Right lung (tissue), 5 donors: ENCODE measurements around the gene MTFP1. TPM values are rescaled to one million over a fixed set of nuclear protein-coding genes. Genes with fewer than 3 reads are reported as not detected.
"Not testable (repeated sequence)": the region's sequence is repeated elsewhere in the genome, so short reads cannot be mapped to it uniquely, and the experiment has no call there.

Source experiments
- DNase-seq, 2 donors: peaks; one replicate each; pipeline ENCODE4 v3.0.0-alpha.2; 2013
- polyA plus RNA-seq, 5 donors: library from polyadenylated mRNA; unstranded; fragments of 120-200 nt; gene quantifications; one replicate each; pipeline versions ENCODE4 v1.2.1 to v1.2.3, GENCODE V29; 2013; ENCODE audit warnings: inconsistent platforms in 1 of 5, low replicate concordance in 1 of 5; ENCODE audit not compliant: insufficient read length in 5 of 5, insufficient read depth in 1 of 5

The MTFP1 gene
- polyA plus RNA-seq, 5 donors: 3.8 to 10.7 (median 6.7) TPM

GRCh38 chr22:30400159-30400558 is 25.4 kb upstream of the MTFP1 start:
- no peak for DNase-seq

DNA sequence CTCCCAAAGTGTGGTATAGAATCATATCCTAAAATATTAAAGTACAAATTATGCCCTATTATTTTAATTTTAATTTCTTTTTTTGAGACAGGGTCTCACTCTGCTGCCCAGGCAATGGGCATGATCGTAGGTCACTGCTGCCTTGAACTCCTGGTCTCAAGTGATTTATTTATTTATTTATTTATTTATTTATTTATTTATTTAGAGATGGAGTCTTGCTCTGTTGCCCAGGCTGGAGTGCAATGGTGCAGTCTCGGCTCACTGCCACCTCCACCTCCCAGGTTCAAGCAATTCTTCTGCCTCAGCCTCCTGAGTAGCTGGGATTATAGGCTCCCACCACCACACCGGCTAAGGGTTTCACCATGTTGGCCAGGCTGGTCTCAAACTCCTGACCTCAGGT is 24.5 kb upstream of the MTFP1 start:
- DNase-seq: not testable (repeated sequence)

DNA sequence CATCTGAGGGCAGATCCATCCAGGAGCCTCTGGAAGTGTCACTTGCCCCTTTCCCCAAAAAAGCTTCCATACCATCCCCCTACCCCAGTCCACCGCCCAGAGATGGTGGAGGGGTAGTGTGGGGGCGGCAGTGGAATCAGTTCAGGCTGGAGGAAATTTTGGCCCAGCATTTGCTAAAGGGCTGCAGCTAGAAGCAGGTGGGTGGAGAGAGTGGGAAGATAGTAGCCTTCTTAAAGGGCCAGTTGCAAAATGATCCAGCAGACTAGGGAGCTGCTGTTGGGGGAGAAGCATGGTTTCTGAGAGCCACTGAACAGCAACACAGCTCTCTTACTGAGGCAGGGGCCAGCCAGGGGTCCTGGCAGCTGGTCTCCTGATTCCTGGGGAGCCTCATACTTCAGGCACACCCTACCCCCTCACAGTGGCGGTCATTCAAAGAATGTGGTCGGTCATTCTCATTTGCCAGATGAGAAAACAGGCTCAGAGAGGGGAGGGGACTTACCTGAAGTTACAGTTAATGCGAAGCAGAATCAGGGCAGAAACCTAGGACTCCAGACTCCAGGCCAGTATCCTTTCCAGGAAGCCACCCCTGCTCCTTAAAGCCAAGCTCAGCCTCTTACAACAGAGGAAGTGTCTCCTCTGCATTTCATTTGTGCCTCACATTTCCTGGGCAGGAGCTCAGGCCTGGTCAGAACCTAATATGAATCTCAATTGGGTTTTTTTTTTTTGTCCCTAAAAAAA is 23.4 kb upstream of the MTFP1 start:
- DNase-seq: no peak

DNA sequence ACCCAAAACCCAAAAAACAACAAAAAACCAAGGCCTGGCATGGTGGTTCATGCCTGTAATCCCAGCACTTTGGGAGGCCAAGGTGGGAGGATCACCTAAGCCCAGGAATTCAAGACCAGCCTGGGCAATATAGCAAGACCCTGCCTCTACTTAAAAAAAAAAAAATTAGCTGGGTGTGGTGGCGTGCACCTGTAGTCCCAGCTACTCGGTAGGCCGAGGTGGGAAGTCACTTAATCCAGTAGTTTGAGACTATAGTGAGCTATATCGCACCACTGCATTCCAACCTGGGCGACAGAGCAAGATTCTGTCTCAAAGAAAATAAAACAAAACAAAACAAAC is 22.8 kb upstream of the MTFP1 start:
- not testable (repeated sequence) for DNase-seq

- no peak for DNase-seq
Measured at GRCh38 chr22:30404307-30404706, 21.3 kb upstream of the MTFP1 start.

DNA sequence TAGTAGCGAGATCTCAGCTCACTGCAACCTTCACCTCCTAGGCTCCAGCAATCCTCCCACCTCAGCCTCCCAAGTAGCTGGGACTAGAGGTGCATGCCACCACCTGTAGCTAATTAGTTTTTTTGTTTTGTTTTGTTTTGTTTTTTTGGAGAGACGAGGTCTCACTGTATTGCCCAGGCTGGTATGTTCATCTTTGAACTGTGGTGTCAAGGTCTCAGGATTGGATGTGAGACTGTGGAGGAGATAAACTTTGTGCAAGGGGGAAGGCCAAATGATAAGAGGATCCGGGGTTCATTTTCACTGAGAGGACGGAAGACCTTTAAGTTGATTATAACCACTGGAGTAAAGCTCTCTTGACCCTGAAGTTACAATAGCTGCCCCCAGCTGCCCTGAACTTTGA is 19.8 kb upstream of the MTFP1 start:
- DNase-seq: no peak

DNA sequence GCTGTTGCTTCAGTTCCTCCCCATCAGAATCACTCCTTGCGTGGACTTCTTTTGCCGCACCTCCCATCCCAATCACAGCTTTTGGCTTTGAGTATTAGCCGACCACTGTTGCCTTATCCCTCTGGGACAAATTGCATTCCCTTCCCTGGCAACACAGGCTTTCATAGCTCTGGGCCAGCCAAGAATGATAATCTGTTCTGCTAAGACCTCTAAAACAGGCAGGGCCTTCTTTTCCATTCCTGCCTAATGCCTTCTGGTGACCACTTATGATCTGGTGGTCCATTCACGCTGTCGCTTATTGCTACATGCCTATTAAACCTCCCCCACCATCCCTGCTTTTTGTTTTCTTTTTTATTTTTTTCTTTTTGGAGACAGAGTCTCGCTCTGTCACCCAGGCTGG is 19.2 kb upstream of the MTFP1 start:
- no peak for DNase-seq

DNA sequence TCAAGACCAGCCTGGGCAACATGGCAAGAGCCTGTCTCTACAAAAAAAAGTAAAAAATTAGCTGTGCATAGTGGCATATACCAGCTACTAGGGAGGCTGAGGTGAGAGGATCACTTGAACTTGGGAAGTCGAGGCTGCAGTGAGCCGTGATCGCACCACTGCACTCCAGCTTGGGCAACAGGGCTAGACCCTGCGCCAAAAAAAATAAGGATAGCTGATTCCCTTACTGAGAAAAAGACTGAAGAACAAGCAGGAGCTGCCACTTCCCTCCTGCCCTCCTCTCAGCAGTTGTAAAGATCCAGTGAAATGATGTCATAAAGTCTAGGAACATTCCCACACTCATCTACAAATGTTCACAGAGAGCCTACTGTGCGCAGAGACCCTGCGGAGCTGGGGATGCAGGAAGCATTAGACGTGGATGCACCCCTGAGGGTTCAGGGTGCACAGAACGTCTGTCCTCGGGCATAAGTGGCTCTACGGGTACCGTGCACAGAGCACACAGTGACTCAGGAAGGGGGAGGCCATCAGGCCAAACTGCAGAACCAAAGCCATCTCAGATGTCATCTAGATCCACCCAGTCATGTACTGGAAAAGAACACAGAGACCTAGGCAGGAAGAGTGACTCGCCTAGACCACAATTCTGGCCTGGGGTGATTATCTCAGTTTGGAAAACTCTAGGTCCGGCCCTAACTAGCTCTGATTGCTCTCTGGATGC is 17.0 kb upstream of the MTFP1 start:
- no peak for DNase-seq

DNA sequence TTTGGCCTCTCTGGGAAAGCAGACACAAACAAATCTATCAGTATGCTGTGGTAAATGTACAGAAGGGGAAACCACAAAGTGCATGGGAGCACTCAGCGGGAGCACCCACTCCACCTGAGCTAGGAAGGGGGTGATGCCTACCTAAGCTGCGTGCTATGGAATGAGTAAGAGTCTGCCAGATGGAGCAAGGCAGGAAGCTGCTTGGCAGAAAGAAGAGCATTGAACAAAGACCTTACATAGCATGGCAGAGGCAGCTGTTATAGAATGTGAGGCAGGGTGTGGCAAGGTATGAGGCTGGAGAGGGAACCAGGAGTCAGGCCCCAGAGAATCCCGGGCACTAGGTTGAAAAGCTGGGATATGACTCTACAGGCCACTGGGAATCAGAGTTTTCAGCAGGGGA is 13.8 kb upstream of the MTFP1 start:
- no peak for DNase-seq

DNA sequence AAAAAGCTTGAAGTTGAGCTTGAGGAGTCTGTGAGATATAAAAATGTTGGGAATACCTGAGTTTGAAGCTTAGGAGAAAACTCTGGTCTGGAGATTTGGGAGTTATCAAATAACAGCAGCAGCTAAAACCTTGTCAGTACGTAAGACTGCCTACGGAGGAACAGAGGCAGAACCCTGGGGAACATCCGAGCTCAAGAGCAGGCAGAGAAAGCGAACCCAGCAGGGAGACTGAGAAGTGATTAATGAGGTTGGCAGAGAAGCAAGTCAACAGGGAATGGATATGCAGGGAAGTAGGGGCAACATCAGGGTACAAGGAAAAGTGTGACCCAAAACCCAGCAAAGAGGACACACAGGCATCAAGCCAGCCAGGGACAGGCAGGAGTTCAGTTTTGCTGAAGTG is 12.6 kb upstream of the MTFP1 start:
- no peak for DNase-seq

- no peak for DNase-seq
Measured at GRCh38 chr22:30413745-30414524, 11.6 kb upstream of the MTFP1 start.

- DNase-seq: no peak
Measured at GRCh38 chr22:30414525-30415047, 11.0 kb upstream of the MTFP1 start.

- no peak for DNase-seq
Measured at GRCh38 chr22:30416403-30416802, 9.2 kb upstream of the MTFP1 start.

- no peak for DNase-seq
Measured at GRCh38 chr22:30416837-30417236, 8.7 kb upstream of the MTFP1 start.

DNA sequence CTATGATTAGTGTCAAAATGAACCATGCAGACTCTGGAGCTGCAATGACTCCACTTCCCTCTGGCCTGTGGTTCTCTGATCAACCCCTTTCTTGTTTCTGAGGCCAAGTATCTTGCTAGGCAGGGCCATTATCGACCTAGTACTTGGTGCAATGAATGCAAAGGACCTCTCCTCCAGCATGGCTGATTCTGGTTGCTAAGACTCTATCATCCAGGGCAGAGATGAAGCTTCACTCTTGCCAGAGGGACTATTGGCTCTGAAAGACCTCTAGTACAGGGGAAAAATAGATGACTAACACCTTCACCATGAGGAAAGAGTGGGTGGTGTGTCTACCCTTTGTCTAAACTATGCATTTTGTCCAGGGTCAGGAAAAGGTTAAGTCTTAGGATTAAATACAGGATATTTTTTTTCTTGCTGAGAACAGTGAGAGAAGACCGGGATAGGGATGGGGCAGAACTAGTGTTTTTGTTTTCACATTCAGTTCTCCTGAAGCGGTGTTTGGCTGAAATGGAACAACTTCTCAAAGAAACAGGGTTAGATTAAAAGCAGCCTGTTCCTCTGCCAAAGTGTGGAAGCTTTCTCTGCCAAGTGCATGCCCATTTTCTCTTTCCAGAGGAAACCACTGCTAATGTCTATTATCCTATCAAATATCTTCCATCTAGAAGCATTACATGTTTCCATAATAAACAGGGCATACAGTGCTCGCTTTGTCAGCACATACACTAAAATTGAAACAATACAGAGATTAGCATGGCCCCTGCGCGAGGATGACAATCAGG is 5.0 kb upstream of the MTFP1 start:
- DNase-seq: no peak

DNA sequence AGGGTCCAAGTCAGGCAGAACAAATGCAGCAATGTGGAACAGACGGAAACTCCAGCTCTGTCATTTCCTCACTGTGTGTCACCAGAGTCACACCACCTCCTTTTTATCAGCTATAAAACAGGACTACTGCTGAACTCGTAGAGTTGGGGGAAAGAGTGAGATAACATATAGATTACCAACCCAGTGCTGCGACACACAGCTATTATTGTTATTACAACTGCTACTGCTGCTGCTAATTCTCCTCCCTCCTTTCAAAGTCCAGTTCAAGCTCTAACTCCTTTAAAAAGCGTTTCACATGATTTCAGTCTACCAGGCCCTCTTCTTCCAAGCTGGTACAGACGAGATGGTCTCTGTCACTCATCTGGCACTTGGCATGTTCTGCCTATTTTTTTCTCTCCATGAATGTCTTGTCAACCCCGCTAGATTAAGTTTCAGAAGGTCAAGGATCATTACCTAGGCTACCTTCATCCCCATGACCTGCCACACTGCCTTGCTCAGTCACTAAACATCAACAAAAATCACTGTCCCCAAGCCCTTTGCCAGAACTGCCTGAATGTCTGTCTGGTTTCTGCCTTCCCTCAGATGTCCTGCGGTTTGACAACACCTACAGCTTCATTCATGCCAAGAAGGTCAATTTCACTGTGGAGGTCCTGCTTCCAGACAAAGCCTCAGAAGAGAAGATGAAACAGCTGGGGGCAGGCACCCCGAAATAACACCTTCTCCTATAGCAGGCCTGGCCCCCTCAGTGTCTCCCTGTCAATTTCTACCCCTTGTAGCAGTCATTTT is 3.7 kb upstream of the MTFP1 start:
- no peak for DNase-seq

GRCh38 chr22:30422481-30423300 is 2.9 kb upstream of the MTFP1 start:
- peak in 1 of 2 donors; percentile 29 for DNase-seq

GRCh38 chr22:30423301-30423958 is 2.1 kb upstream of the MTFP1 start:
- DNase-seq: no peak

DNA sequence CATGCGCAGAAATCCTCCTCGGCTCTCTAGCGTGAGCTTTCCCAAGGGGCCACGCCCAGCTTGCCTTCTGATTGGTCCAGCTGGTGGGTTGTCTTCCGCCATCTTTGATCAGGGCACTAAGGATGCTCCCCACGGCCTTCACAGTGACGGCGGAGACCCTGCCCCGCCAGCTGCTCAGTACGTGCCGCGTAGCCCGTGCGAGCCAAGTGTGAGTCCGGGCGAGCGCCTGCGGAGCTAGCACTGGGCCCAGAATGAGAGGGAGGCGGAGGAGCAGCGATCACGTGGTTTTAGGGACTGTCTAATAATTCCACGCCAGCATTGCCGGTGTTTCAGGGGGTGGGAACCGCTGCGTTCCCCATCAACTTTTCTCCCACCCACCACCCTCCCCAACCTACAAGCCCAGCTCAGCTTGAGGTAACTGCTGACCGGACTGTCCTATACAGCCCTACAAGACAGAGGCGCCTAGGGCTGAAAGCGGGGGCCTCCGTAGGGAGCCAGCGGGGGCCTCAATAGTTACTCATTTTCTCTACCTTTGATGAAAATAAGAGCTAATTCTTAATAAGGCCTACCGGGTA is 1.5 kb upstream of the MTFP1 start:
- peak; percentile 100 for DNase-seq
